Measurements from ENCODE around the gene ACVR1B.

Gene ACVR1B

GRCh38 chr12:51944608-51945233, 6.8 kb upstream of the ACVR1B start:
- DNase-seq: no peak

GRCh38 chr12:51947246-51947996, 4.1 kb upstream of the ACVR1B start:
- DNase-seq: no peak

GRCh38 chr12:51948066-51948465, 3.4 kb upstream of the ACVR1B start:
- no peak for DNase-seq

- no peak for DNase-seq
These were observed 2.0 kb upstream of the ACVR1B start for GRCh38 chr12:51949342-51950030.

GRCh38 chr12:51950682-51951198, 759 bp upstream of the ACVR1B start:
- no peak for DNase-seq

GRCh38 chr12:51951843-51952722, 584 bp downstream of the ACVR1B start:
- DNase-seq: peak in 1 of 2 experiments; percentile 16

GRCh38 chr12:51953089-51953488, 1.6 kb downstream of the ACVR1B start:
- DNase-seq: no peak

GRCh38 chr12:51953864-51954263, 2.4 kb downstream of the ACVR1B start:
- DNase-seq: no peak

- no peak for DNase-seq
These were observed 3.3 kb downstream of the ACVR1B start for GRCh38 chr12:51954561-51955361.

- DNase-seq: no peak
These were observed 4.2 kb downstream of the ACVR1B start for GRCh38 chr12:51955702-51956101.

- DNase-seq: no peak
These were observed 7.0 kb downstream of the ACVR1B start for GRCh38 chr12:51958542-51958941.

- DNase-seq: no peak
These were observed 7.7 kb downstream of the ACVR1B start for GRCh38 chr12:51959211-51959610.

- DNase-seq: no peak
These were observed 8.4 kb downstream of the ACVR1B start for GRCh38 chr12:51959921-51960320.

GRCh38 chr12:51960488-51960887, 9.0 kb downstream of the ACVR1B start:
- no peak for DNase-seq

- no peak for DNase-seq
These were observed 9.4 kb downstream of the ACVR1B start for GRCh38 chr12:51960890-51961289.

- no peak for DNase-seq
These were observed 10.3 kb downstream of the ACVR1B start for GRCh38 chr12:51961834-51962233.

- no peak for DNase-seq
These were observed 11.2 kb downstream of the ACVR1B start for GRCh38 chr12:51962737-51963136.

- DNase-seq: no peak
These were observed 12.0 kb downstream of the ACVR1B start for GRCh38 chr12:51963477-51963876.

- no peak for DNase-seq
These were observed 18.1 kb downstream of the ACVR1B start for GRCh38 chr12:51969643-51970042.

- DNase-seq: no peak
These were observed 19.6 kb downstream of the ACVR1B start for GRCh38 chr12:51970904-51971646.
